K562 (cell line): ENCODE data around the gene EPHB1. TPM values are rescaled to one million over a fixed set of nuclear protein-coding genes. Genes with fewer than 3 reads are reported as not detected.

ENCODE experiments used
- ATAC-seq: fragments of 200-7000 bp; cut with Tn5 transposase; 3 replicates; pipeline ENCODE4 v1.9.1; 2020; ENCODE audit warnings: moderate library complexity
- BruUV-seq: library from RNA; stranded (reverse); fragments of 400-500 nt; replicated peaks from 2 replicates; lab custom pipeline; 2021; lab: Mats Ljungman, UMichigan
- CTCF ChIA-PET: fragments of 300-600 bp; formaldehyde crosslinking; extraction: SDS; loops from one replicate; lab custom pipeline; 2021; ENCODE audit warnings: low intra/inter-chr PET ratio; lab: Yijun Ruan, JAX
- POLR2A ChIA-PET: fragments of 300-600, 350-650 bp; sonication (Branson Sonifier 250); formaldehyde crosslinking; extraction: SDS; loops from one replicate; lab custom pipeline; 2021; ENCODE audit warnings: antibody characterized with exemption, inconsistent platforms; lab: Yijun Ruan, JAX
- DNase-seq, 4 experiments: peaks; one replicate each; pipeline versions ENCODE4 v3.0.0 to v3.0.0-alpha.2; 2011 to 2018; ENCODE audit warnings: low spot score in 3 of 4, mixed read lengths in 3 of 4; ENCODE audit errors: extremely low read depth in 1 of 4
- FAIRE-seq: peaks from 2 replicates; lab custom pipeline; 2011; peaks lifted over from hg19 to GRCh38; lab: Jason Lieb, UNC
- H2AFZ ChIP-seq: 2 replicates; pipeline ENCODE4 v1.6.0; 2011; ENCODE audit warnings: low read depth, low read length, control low read depth, inconsistent platforms
- H3K27ac ChIP-seq: fragments of 200-600 bp; 3 replicates; pipeline ENCODE4 v1.8.0; 2011; ENCODE audit warnings: low read depth, mild to moderate bottlenecking, control low read depth, inconsistent platforms, low read length, moderate library complexity, mixed read lengths; ENCODE audit errors: extremely low read depth
- H3K27me3 ChIP-seq, 2 experiments: fragments of 300-600 bp in 1 of 2; 2 replicates in 1 of 2; 3 replicates in 1 of 2; pipeline versions ENCODE4 v1.6.0 to v1.8.0; 2011; ENCODE audit warnings: inconsistent platforms in 2 of 2, low read length in 2 of 2, mild to moderate bottlenecking in 1 of 2, mixed read lengths in 1 of 2, moderate library complexity in 1 of 2; ENCODE audit not compliant: control insufficient read depth in 2 of 2, insufficient read depth in 2 of 2
- H3K36me3 ChIP-seq: fragments of 300-600 bp; 3 replicates; pipeline ENCODE4 v1.8.0; 2011; ENCODE audit warnings: mild to moderate bottlenecking, low read length, inconsistent platforms; ENCODE audit not compliant: control insufficient read depth, insufficient read depth
- H3K4me1 ChIP-seq, 2 experiments: fragments of 200-600 bp in 1 of 2; replicated peaks in 1 of 2; 2 replicates in 1 of 2; 3 replicates in 1 of 2; pipeline versions ENCODE4 v1.5.1 to v1.8.0; 2011; ENCODE audit warnings: inconsistent platforms in 2 of 2, low read length in 2 of 2, mild to moderate bottlenecking in 1 of 2, mixed read lengths in 1 of 2, moderate library complexity in 1 of 2; ENCODE audit not compliant: control insufficient read depth in 2 of 2, insufficient read depth in 2 of 2
- H3K4me2 ChIP-seq: 2 replicates; pipeline ENCODE4 v1.6.1; 2011; ENCODE audit warnings: low read length, control low read depth, inconsistent platforms, mixed read lengths; ENCODE audit not compliant: insufficient read depth
- H3K4me3 ChIP-seq: fragments of 200-600 bp; sonication (generic), shearing (Covaris generic); 2 replicates; pipeline ENCODE4 v1.5.1; 2016; ENCODE audit warnings: control low read depth, inconsistent platforms
- H3K79me2 ChIP-seq: fragments of 200-600 bp; 3 replicates; pipeline ENCODE4 v1.8.0; 2011; ENCODE audit warnings: low read length, inconsistent platforms; ENCODE audit not compliant: control insufficient read depth, insufficient read depth
- H3K9ac ChIP-seq, 2 experiments: 2 replicates each; pipeline versions ENCODE4 v1.6.0 to v1.6.1; 2011; ENCODE audit warnings: low read depth in 2 of 2, low read length in 2 of 2, control low read depth in 1 of 2, inconsistent platforms in 1 of 2, mild to moderate bottlenecking in 1 of 2, mixed read lengths in 1 of 2; ENCODE audit not compliant: insufficient read depth in 1 of 2
- H3K9me1 ChIP-seq: one replicate; pipeline ENCODE4 v1.6.0; 2011; ENCODE audit warnings: inconsistent platforms, mild to moderate bottlenecking, low read length, moderate library complexity; ENCODE audit not compliant: control insufficient read depth, insufficient read depth
- H3K9me3 ChIP-seq: replicated peaks from 2 replicates; pipeline ENCODE4 v1.5.1; 2011; ENCODE audit warnings: low read depth, low read length, inconsistent platforms; ENCODE audit not compliant: control insufficient read depth, insufficient read depth
- H4K20me1 ChIP-seq: replicated peaks from 2 replicates; pipeline ENCODE4 v1.6.1; 2011; ENCODE audit warnings: low read length, inconsistent platforms, mixed read lengths; ENCODE audit not compliant: control insufficient read depth, insufficient read depth
- EHMT2 ChIP-seq: fragments of 450-650 bp; IDR thresholded peaks from 2 replicates; pipeline ENCODE4 v1.6.1; 2018; ENCODE audit warnings: antibody characterized with exemption
- ELK3 ChIP-seq: fragments of 450-650 bp; formaldehyde crosslinking; IDR thresholded peaks from 2 replicates; pipeline ENCODE4 v1.4.0; 2020; ENCODE audit warnings: mild to moderate bottlenecking
- EWSR1 ChIP-seq: fragments of 450-650 bp; IDR thresholded peaks from 2 replicates; pipeline ENCODE4 v1.6.1; 2018; ENCODE audit warnings: borderline replicate concordance, mild to moderate bottlenecking, low read depth, moderate library complexity; ENCODE audit not compliant: partially characterized antibody
- GABPA ChIP-seq: fragments of 200-800 bp; sonication (Bioruptor generic); conservative IDR thresholded peaks from 2 replicates; pipeline ENCODE4 v1.6.1; 2016; ENCODE audit warnings: low read depth, missing genetic modification characterization, missing compliant biosample characterization
- JUNB ChIP-seq: fragments of 450-650 bp; formaldehyde crosslinking; conservative IDR thresholded peaks from 2 replicates; pipeline ENCODE4 v1.4.0; 2020; ENCODE audit warnings: mild to moderate bottlenecking
- L3MBTL2 ChIP-seq: fragments of 450-650 bp; IDR thresholded peaks from 2 replicates; pipeline ENCODE4 v1.6.1; 2016; ENCODE audit warnings: mild to moderate bottlenecking, moderate library complexity
- MIER1 ChIP-seq: fragments of 450-650 bp; IDR thresholded peaks from 2 replicates; pipeline ENCODE4 v1.6.1; 2016; ENCODE audit warnings: antibody characterized with exemption, mild to moderate bottlenecking, low read depth
- REST ChIP-seq, 2 experiments: fragments of 450-650 bp; formaldehyde crosslinking in 1 of 2; IDR thresholded peaks; 2 replicates each; pipeline versions ENCODE4 v1.4.0 to v1.6.1; 2014 to 2020; ENCODE audit warnings: mild to moderate bottlenecking in 2 of 2, borderline replicate concordance in 1 of 2, low read depth in 1 of 2
- STAT5A ChIP-seq: IDR thresholded peaks from 2 replicates; pipeline ENCODE4 v1.6.1; 2012; ENCODE audit warnings: low read length, inconsistent platforms, borderline replicate concordance
- TFE3 ChIP-seq: fragments of 450-650 bp; formaldehyde crosslinking; IDR thresholded peaks from 2 replicates; pipeline ENCODE4 v1.4.0; 2020; ENCODE audit warnings: mild to moderate bottlenecking, mixed read lengths
- WHSC1 ChIP-seq: IDR thresholded peaks from one replicate; pipeline ENCODE4 v1.6.1; 2012; ENCODE audit warnings: low read length, control low read depth, inconsistent platforms
- ZNF174 ChIP-seq: fragments of 250-450 bp; sonication (Bioruptor Pico); IDR thresholded peaks from 2 replicates; pipeline ENCODE4 v1.4.0; 2020; ENCODE audit warnings: mild to moderate bottlenecking
- WGBS: fragments of 100-300 bp; shearing (Covaris generic); methylation state at CpG from one replicate; pipeline ENCODE4 v1.1.6; 2016; ENCODE audit warnings: low coverage, mixed read lengths; ENCODE audit not compliant: insufficient coverage; ENCODE audit errors: missing lambda C conversion rate; 5-methylcytosine and 5-hydroxymethylcytosine counted together
- in situ Hi-C: fragments of 300-500 bp; cut with MboI; formaldehyde crosslinking; loops from 4 replicates; pipeline ENCODE4 v1.15.0; 2018; ENCODE audit warnings: inconsistent platforms, mixed read lengths
- intact Hi-C: fragments of 100-400 bp; cut with micrococcal nuclease; formaldehyde crosslinking; loops from 2 replicates; pipeline ENCODE4 v1.14.2; 2022
- polyA plus RNA-seq, 8 experiments: library from polyadenylated mRNA; depleted of rRNA in 4 of 8; stranded (reverse) in 5 of 8; unstranded in 3 of 8; fragments of >200 nt; fragmentation: Nextera tagmentation in 2 of 8; fragmentation: Illumina TruSeq in 1 of 8; extraction: Ambion mirVana in 2 of 8; extraction: Trizol in 1 of 8; gene quantifications; 2 replicates each; pipeline versions ENCODE4 v1.2.1 to v1.2.3, GENCODE V29; 2011 to 2014; ENCODE audit warnings: inconsistent platforms in 1 of 8, missing spikeins in 1 of 8
- total RNA-seq, 7 experiments: library from RNA; depleted of rRNA in 6 of 7; stranded (reverse); fragments of >200 nt in 6 of 7; fragmentation: Illumina TruSeq in 2 of 7; extraction: Trizol in 2 of 7; gene quantifications; 2 replicates each; pipeline versions ENCODE4 v1.2.1 to v1.2.3, GENCODE V29; 2011 to 2021; ENCODE audit warnings: low replicate concordance in 1 of 7

The EPHB1 gene
- total and polyA plus RNA-seq, 9 of the 15 experiments (the other 6 are each of a cell fraction or from before 2014, with no cell fraction given) = 0.29 TPM; not detected in 8

- peak; percentile 18 to 42 (median 28) for DNase-seq
- Histone ChIP-seq H4K20me1 (no peaks in the 10 kb centered on the region), H3K9me3 (no peaks in the 10 kb centered on the region), H3K27me3 (no peaks in the 10 kb centered on the region), H3K4me2 (no peak overlapping the region), H3K36me3 (no peaks in the 10 kb centered on the region), H3K27ac (no peak overlapping the region), H3K4me1 (no peaks in the 10 kb centered on the region), H3K79me2 (no peaks in the 10 kb centered on the region), H3K9me1 (no peaks in the 10 kb centered on the region), H3K9ac (no peak overlapping the region), H3K4me3 (no peak overlapping the region), H2AFZ (no peak overlapping the region)
- CTCF ChIA-PET = no interaction called here
- ATAC-seq = no peak
- WGBS = 5% methylated on average over 7 of the region's 8 CpGs
- in situ Hi-C loops = no loop called here
- TF ChIP-seq EHMT2 = peak; percentile 94
- TF ChIP-seq ELK3 (CRISPR knock-in tag) = no peak
- no peak for TF ChIP-seq STAT5A
- no peak for TF ChIP-seq GABPA
- no peak for TF ChIP-seq ZNF174
- TF ChIP-seq JUNB (CRISPR knock-in tag) = no peak
- no peak for TF ChIP-seq TFE3 (CRISPR knock-in tag)
- TF ChIP-seq MIER1 = peak; percentile 85
- TF ChIP-seq EWSR1 = no peak
- peak; percentile 96 for TF ChIP-seq REST (IDR thresholded peaks at IDR 0.05; ENCODE audit: borderline replicate concordance)
- TF ChIP-seq REST (CRISPR knock-in tag; IDR thresholded peaks at IDR 0.05; ENCODE audit: low read depth) = peak; percentile 91
- no peak for TF ChIP-seq L3MBTL2
- TF ChIP-seq WHSC1 = no peak
- intact Hi-C loops = no loop called here
- no peak for FAIRE-seq
- POLR2A ChIA-PET = no interaction called here
- BruUV-seq = no TSS peak
These were observed 311.4 kb downstream of the EPHB1 start for GRCh38 chr3:135106445-135106844.
